NCI-H1417 treated with DMSO at 0.1 percent for 48 hours (cell line): ENCODE measurements around the gene NOXO1.
"Not testable (repeated sequence)": the region's sequence is repeated elsewhere in the genome, so short reads cannot be mapped to it uniquely, and the experiment has no call there.

Experiments
- DNase-seq: peaks from one replicate; lab custom pipeline; 2025; lab: John Stamatoyannopoulos, UW

NOXO1 gene, protein sequence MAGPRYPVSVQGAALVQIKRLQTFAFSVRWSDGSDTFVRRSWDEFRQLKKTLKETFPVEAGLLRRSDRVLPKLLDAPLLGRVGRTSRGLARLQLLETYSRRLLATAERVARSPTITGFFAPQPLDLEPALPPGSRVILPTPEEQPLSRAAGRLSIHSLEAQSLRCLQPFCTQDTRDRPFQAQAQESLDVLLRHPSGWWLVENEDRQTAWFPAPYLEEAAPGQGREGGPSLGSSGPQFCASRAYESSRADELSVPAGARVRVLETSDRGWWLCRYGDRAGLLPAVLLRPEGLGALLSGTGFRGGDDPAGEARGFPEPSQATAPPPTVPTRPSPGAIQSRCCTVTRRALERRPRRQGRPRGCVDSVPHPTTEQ

DNA sequence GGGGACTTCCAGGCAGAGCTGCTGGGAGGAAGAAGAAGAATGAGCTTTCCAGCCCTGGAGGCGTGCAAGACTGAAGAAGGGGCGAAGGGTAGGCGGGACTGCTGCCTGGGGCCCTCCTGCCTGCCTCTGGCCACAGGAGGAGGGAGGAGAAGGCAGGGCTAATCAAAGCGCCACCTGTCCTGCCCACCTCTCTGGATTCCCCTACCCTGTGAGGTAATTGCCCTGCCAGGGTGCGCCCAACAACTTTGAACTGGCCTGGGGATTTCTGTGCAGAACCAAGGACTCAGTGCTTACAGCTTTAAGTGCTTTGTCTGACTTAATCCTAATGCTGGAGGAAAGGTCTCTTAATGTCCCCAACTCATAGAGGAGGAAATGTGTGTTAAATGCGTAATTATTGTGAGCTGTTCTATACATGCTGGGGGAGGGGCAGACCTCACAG, at the start of gene NOXO1:
Gene NOXO1 (minus strand): TSS at position 72 of the 439 bp plus-strand sequence. CDS start 290 bp downstream, outside the sequence.
- DNase-seq, result no peak

DNA sequence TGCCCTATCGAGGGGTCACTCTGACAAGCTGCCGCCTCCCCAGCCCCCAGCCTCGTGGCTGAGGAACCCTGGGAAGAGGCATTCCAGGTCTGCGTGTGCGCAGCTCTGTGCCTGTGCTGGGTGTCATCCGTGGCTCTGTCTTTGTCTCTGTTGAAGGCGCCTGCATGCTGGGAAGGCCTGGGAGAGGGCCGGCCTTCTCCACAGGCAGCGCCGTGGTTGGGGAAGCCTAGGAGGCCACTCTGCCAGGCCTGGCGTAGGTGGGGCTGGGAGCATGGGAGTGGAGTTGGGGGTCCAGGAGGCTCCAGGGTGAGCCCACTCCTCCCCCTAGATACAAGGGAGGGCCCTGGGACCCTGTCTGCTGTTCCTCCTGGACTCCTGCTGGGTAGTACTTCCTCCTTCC, 48.8 kb upstream of the NOXO1 start:
- no peak for DNase-seq

- DNase-seq, result no peak
Observed at GRCh38 chr16:2029350-2029749, 48.1 kb upstream of the NOXO1 start.

GRCh38 chr16:2028620-2029220, 47.5 kb upstream of the NOXO1 start:
- no peak for DNase-seq

DNA sequence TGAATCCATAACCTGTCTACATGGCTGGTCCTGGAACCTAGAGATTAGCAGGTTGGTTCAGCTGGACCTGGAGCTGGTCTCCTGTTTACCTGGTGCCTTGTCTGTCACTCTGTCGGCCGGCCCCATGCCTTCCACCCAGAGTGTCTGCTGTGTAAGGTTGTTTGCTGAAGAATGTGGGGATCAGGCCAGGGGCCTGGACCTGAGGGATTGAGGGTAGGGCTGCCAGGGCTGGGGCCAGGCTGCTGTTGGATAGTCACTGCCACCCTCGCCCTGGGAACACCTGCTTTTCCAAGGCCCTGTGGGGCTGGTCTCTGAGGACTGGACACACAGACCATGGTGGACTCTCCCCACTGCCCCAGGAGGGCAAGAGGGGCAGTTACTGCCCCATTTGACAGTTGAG, 46.9 kb upstream of the NOXO1 start:
- DNase-seq, result no peak

DNA sequence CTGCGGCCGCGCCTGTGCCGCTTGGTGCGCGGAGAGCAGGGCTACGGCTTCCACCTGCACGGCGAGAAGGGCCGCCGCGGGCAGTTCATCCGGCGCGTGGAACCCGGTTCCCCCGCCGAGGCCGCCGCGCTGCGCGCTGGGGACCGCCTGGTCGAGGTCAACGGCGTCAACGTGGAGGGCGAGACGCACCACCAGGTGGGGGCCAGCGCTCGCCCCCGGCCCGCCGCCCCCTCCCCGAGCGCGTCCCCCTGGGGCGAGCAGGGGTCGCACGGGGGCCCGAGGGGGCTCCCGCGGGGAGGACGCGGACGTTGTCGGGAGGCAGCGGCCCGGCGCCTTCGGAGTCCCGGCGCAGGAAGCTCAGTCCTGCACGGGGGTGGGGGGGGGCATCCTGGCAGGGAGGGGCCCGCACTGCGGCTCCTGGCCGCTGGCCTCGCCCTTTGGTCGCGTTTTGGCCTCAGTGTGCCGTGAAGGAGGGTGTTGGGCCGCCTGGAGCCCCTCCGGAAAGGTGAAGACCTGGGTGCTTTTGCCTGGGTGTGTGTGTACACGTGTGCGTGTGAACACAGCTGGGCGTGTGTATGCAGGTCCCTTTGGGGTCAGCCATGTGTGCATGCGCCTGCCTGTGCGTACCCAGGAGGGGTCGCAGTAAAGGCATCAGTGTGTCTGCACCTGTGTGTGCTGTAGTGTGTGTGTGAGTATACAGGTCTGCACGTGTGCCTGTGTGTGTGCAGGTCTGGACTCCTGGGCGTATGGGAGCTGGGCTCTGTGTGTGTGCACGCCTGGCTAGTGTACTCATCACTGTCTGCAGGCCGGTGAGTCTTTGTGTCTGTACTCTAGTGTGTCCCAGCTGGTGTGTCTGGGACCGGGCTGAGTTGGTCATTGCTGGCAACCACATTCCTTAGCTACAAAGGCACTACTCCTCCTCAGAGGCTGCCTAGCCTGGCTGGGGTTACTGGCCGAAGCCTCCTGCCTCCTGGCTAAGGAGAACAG, 46.0 kb upstream of the NOXO1 start:
- DNase-seq, result no peak

DNA sequence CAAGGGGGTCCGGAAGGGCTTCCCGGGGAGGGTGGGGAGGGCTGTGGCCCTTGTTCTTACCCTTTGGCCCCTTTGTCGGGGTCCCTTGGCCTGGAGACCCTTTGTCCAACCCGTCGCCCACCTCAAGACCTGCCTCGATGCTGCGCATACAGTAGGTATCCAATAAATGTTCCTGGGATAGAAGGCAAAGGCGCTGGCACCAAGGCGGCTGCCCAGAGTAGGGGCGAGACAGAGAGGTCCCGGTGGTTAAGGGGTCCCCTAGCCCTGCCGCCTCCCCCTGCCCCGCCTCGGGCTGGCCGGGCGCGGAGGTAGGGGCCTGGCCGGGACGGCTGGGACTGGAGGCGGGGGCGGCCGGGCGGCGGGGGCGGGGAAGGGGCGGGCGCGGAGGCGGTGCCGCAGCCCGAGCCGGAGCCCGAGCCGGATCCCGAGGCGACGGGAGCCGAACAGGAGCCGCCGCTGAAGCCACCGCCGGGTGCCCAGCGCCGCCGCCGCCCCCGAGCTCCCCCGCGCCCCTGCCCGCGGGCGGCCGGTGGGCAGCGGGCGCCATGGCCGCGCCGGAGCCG, 45.3 kb upstream of the NOXO1 start, which contains the start of gene NHERF2:
Gene NHERF2 (plus strand): TSS at position 442 of the 563 bp plus-strand sequence. CDS start 104 bp downstream, at position 546.
- no peak for DNase-seq

DNA sequence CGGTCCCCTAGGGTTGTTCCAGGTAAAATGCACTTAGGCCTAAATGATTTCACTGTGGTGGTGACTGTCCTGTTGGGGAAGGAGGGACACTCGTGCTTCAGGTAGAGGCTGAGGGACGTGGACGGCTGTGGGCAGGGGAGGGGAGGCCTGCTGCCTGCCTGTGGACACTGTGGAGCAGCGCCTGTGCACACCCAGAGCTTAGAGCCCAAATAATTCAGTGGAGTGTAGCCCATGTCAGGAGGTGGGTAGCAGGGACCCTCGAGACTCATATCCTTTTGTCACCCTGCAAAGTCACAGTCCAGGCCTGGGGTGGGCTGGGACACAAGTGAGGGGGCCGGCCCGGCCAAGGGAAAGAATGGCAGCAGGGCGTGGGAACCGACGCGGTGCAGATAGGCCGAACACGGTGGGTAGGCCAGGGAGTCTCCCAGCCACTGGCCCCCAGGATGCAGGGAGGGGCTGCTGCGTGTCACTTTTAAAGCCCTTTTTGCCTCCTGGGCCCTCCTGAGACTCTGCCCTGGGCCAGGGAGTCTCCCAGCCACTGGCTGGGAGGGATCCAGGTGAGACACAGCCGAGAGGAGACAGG, 44.7 kb upstream of the NOXO1 start:
- DNase-seq, result no peak

DNA sequence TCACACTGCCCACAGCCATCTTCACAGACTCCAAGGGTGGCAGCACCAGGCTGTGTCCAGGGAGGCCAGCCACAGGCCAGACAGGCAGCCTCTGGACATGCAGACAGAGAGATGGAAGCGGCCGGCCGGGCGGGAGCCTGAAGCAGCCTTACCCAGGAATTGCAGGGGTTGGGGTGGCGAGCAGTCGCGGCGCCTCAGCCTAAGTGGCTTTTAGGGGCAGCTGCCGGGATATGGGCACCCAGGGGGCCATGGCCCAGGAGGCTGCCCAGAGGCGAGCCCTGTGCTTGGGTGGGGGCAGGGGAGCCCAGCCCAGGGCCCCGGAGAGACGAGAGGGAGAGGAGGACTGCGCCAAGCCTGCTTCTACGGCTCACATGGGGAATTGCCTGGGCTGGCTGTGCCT, 44.0 kb upstream of the NOXO1 start:
- DNase-seq, result no peak

DNA sequence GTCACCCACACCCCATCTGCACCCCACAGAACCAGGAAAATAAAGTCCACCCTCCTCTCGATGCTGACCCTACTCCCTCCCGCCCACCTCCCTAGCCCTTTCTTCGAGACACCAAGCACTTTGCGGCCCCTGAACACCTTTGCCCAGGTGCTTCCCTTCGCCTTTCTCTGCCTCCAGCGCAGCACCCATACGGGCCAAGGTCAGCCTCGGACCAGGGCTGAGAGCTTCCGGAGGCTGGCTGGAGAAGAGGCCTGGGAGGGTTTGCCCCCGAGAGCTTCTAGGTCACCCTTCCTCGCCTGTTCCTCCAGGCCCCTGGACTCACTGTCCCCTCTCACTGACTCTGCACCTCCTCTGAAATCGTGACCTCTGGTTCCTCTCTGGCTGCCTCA, 42.8 kb upstream of the NOXO1 start:
- DNase-seq, result no peak

- no peak for DNase-seq
Observed at GRCh38 chr16:2023092-2024031, 42.1 kb upstream of the NOXO1 start.

GRCh38 chr16:2022723-2023091, 41.4 kb upstream of the NOXO1 start:
- DNase-seq, result no peak

DNA sequence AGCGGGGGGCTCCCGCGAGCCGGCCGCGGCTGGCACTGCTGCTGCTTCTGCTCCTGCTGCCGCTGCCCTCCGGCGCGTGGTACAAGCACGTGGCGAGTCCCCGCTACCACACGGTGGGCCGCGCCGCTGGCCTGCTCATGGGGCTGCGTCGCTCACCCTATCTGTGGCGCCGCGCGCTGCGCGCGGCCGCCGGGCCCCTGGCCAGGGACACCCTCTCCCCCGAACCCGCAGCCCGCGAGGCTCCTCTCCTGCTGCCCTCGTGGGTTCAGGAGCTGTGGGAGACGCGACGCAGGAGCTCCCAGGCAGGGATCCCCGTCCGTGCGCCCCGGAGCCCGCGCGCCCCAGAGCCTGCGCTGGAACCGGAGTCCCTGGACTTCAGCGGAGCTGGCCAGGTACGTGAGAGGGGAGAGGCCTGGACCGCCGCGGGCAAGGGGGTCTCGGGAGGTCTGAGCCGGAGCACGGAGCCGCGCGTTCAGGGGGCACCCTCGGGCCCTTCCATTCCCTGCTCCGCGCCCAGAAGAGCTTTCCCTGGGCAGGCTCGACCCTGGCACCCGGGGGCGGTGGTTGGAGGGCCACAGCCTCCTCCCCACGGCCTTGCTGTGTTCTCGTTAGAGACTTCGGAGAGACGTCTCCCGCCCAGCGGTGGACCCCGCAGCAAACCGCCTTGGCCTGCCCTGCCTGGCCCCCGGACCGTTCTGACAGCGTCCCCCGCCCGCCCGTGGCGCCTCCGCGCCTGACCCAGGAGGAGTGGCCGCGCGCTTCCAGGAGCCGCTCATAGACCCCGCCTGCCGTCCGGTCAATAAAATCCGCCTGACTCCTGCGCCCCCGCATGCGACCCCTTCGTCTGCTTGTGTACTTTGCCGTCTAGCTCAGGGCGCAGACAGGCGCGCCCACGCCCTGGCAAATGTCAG, 38.9 kb upstream of the NOXO1 start:
- DNase-seq, result no peak

DNA sequence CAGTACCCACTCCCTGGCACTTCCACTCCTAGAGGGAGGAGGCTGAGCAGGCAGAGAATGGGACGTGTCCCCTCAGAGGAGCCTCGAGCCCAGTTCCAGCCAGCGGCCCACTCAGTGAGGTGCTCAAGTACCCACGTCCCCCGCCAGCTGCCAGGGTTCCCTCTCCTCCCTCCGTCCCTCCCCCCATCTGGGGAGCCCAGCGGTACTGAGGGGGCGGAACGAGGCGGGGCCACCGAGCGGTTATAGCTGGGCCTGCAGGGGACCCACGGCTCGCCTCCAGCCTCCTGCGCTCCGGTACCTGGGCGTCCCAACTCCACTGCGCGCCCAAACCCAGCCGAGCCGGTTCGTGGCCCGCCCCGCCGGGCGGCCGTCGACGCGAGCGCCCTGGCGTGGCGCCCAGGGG, 38.2 kb upstream of the NOXO1 start, which contains the start of gene NPW:
Gene NPW (plus strand): TSS at position 268 of the 403 bp plus-strand sequence.
- DNase-seq, result no peak

- no peak for DNase-seq
Observed at GRCh38 chr16:2016407-2016922, 35.2 kb upstream of the NOXO1 start.

DNA sequence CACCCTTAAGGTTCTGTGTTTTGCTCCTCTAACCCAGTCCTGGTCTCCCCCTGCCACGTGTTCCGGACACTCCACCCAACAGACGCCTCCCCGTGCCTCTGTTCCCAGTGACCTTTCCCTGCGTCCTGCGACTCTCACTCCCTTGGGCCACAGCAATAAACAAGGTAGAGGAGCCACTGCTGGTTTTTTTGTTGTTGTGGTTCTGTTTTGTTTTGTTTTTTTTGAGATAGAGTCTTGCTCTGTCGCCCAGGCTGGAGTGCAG, 34.6 kb upstream of the NOXO1 start:
- no peak for DNase-seq

DNA sequence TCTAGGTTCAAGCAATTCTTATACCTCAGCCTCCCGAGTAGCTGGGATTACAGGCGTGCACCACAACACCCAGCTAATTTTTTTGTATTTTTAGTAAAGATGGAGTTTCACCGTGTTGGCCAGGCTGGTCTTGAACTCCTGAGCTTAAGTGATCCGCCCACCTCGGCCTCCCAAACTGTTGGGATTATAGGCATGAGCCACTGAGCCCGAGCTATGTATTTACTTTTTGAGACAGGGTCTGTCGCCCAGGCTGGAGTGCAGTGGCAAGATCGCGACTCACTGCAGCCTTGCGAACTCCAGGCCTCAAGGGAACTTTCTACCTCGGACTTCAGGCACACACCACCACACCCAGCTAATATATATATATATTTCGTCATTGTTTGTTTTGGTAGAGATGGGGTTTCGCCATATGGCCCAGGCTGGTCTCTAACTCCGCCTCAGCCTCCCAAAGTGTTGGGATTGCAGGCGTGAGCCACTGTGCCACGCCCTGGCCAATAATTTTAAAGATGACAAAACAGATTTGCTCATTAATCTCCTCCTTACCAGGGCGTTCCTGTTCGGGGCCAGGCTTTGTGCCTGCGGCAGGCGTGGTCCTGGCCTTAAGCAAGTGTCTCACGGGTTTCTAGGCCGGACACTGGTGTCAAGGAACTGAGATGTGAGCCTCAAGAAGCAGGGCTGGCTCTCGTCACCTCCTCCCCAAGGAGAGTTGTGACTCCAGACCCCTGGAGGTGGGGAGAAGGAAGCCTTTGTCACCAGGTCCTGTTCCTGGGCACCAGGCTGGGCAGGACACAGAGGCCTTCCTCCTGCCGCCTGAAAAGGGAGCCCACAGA, 34.1 kb upstream of the NOXO1 start:
- DNase-seq, result no peak

DNA sequence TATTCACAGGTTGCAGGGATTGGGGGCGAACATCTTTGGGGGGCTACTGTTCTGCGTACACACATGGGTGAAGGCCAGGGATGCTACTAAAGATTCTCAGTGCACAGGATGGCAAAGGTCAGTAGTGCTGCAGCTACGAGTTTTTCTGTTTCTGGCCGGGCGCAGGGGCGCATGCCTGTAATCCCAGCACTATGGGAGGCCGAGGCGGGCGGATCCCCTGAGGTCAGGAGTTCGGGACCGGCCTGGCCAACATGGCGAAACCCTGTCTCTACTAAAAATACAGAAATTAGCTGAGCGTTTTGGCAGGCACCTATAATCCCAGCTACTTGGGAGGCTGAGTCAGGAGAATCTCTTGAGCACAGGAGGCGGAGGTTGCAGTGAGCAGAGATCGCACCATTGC, 32.3 kb upstream of the NOXO1 start:
- no peak for DNase-seq

- not testable (repeated sequence) for DNase-seq
Observed at GRCh38 chr16:2011726-2012125, 30.5 kb upstream of the NOXO1 start.
